Islet of Langerhans (tissue), 1 donor: ENCODE measurements around the gene LRRC61.
"Not testable (repeated sequence)": the region's sequence is repeated elsewhere in the genome, so short reads cannot be mapped to it uniquely, and the experiment has no call there.

Experiments
- FAIRE-seq: peaks from one replicate; lab custom pipeline; 2011; peaks lifted over from hg19 to GRCh38; lab: Jason Lieb, UNC

Gene LRRC61

GRCh38 chr7:150307904-150308303 is 15.3 kb upstream of the LRRC61 start:
- FAIRE-seq, result no peak

GRCh38 chr7:150308575-150308974 is 14.6 kb upstream of the LRRC61 start:
- no peak for FAIRE-seq

GRCh38 chr7:150311146-150311545 is 12.0 kb upstream of the LRRC61 start:
- FAIRE-seq, result no peak

- FAIRE-seq, result no peak
Observed at GRCh38 chr7:150311711-150312110, 11.4 kb upstream of the LRRC61 start.

- FAIRE-seq, result not testable (repeated sequence)
Observed at GRCh38 chr7:150312649-150313366, 10.3 kb upstream of the LRRC61 start.

- no peak for FAIRE-seq
Observed at GRCh38 chr7:150313367-150313809, 9.8 kb upstream of the LRRC61 start.

- no peak for FAIRE-seq
Observed at GRCh38 chr7:150313870-150314269, 9.3 kb upstream of the LRRC61 start.

- FAIRE-seq, result no peak
Observed at GRCh38 chr7:150314639-150315239, 8.4 kb upstream of the LRRC61 start.

GRCh38 chr7:150316987-150317386 is 6.2 kb upstream of the LRRC61 start:
- FAIRE-seq, result not testable (repeated sequence)

GRCh38 chr7:150317748-150318444 is 5.3 kb upstream of the LRRC61 start:
- FAIRE-seq, result no peak

- FAIRE-seq, result no peak
Observed at GRCh38 chr7:150321788-150322113, 1.4 kb upstream of the LRRC61 start.

- no peak for FAIRE-seq
Observed at GRCh38 chr7:150322114-150322832, 882 bp upstream of the LRRC61 start.

- no peak for FAIRE-seq
Observed at GRCh38 chr7:150323682-150324372, 672 bp downstream of the LRRC61 start.

- FAIRE-seq, result no peak
Observed at GRCh38 chr7:150324373-150324961, 1.3 kb downstream of the LRRC61 start.

GRCh38 chr7:150325110-150325611 is 2.0 kb downstream of the LRRC61 start:
- FAIRE-seq, result no peak

GRCh38 chr7:150325901-150326300 is 2.7 kb downstream of the LRRC61 start:
- FAIRE-seq, result no peak

GRCh38 chr7:150326657-150327268 is 3.6 kb downstream of the LRRC61 start:
- FAIRE-seq, result no peak

GRCh38 chr7:150327308-150327707 is 4.2 kb downstream of the LRRC61 start:
- no peak for FAIRE-seq

GRCh38 chr7:150329331-150330120 is 6.4 kb downstream of the LRRC61 start:
- no peak for FAIRE-seq

GRCh38 chr7:150330211-150330885 is 7.2 kb downstream of the LRRC61 start:
- no peak for FAIRE-seq
